Measurements from ENCODE around the gene KCNN3. TPM values are rescaled to one million over a fixed set of nuclear protein-coding genes. Genes with fewer than 3 reads are reported as not detected.

Gene KCNN3
- total and polyA plus RNA-seq, 2 of the 13 experiments (the other 11 are each of a cell fraction or from before 2014, with no cell fraction given): not detected

- TF ChIP-seq ZNF263 (CRISPR knock-in tag; IDR thresholded peaks at IDR 0.05): peak; percentile 81
- no peak for TF ChIP-seq NONO (IDR thresholded peaks at IDR 0.05)
- no peak for TF ChIP-seq NONO (CRISPR knock-in tag; conservative IDR thresholded peaks at IDR 0.05)
- TF ChIP-seq ZNF629 (CRISPR knock-in tag; conservative IDR thresholded peaks at IDR 0.05): peak; percentile 77
- in situ Hi-C loops (cut with HindIII; ENCODE audit: extremely low pct_ligation_motif_present, low pct_unique_long_range_greater_than_20kb) (loop anchor here (10.0 kb wide), 1 partner anchor 88 kb away; no protein-coding TSS in a partner anchor), intact Hi-C loops (cut with micrococcal nuclease; ENCODE audit: unreplicated experiment) (no loop called here)
- Histone ChIP-seq H4K20me1 (ENCODE audit: insufficient read depth, low read length) (no peaks in the 10 kb centered on the region), H3K9me3 (ENCODE audit: low read length) (no peaks in the 10 kb centered on the region), H2AFZ (ENCODE audit: low read length) (no peak overlapping the region), H3K4me1 (ENCODE audit: insufficient read depth, low read length) (no peaks in the 10 kb centered on the region), H3K79me2 (ENCODE audit: insufficient read depth, low read length) (no peaks in the 10 kb centered on the region), H3K4me3 (replicated peaks in 1 of 3; ENCODE audit: insufficient read depth in 1 of 3, low read depth in 2 of 3, low read length in 3 of 3) (no peak overlapping the region), H3K36me3 (replicated peaks in 1 of 2; ENCODE audit: control insufficient read depth in 1 of 2, insufficient read depth in 2 of 2, low read length in 2 of 2) (no peaks in the 10 kb centered on the region), H3K4me2 (ENCODE audit: low read depth, low read length) (no peak overlapping the region), H3K27ac (ENCODE audit: extremely low read length, insufficient read depth, low read length) (no peak overlapping the region), H3K9ac (ENCODE audit: insufficient read depth, low read depth, low read length) (no peak overlapping the region), H3K27me3 (ENCODE audit: control insufficient read depth in 1 of 2, insufficient read depth in 2 of 2, low read length in 2 of 2) (peaks cover 1 to 48% of the 10 kb centered on the region in 2 experiments; a peak in 3 of 5 replicates)
- no TSS peak for BruUV-seq (replicated peaks)
- FAIRE-seq: no peak
- POLR2A ChIA-PET: no interaction called here
- CTCF ChIA-PET (ENCODE audit: low intra/inter-chr PET ratio, low total read pairs): no interaction called here
- no peak for ATAC-seq
- 35% methylated on average over 12 of the region's 12 CpGs for WGBS (ENCODE audit: low lambda C conversion rate)
- DNase-seq (ENCODE audit: low spot score): no peak
Measured at GRCh38 chr1:154752273-154753030, 117.6 kb downstream of the KCNN3 start.

GRCh38 chr1:154751690-154752089 lies 118.4 kb downstream of the KCNN3 start:
- H3K36me3 ChIP-seq (replicated peaks in 1 of 2; ENCODE audit: control insufficient read depth in 1 of 2, insufficient read depth in 2 of 2, low read length in 2 of 2): no peaks in the 10 kb centered on the region
- no peaks in the 10 kb centered on the region for H3K4me1 ChIP-seq (ENCODE audit: insufficient read depth, low read length)
- WGBS (ENCODE audit: low lambda C conversion rate): 2% methylated on average over 5 of the region's 5 CpGs
- H3K4me3 ChIP-seq (replicated peaks in 1 of 3; ENCODE audit: insufficient read depth in 1 of 3, low read depth in 2 of 3, low read length in 3 of 3): no peak overlapping the region
- no peak overlapping the region for H3K27ac ChIP-seq (ENCODE audit: extremely low read length, insufficient read depth, low read length)
- no peaks in the 10 kb centered on the region for H3K9me3 ChIP-seq (ENCODE audit: low read length)
- no peak for TF ChIP-seq ZNF772 (CRISPR knock-in tag; IDR thresholded peaks at IDR 0.05)
- TF ChIP-seq ZNF609 (CRISPR knock-in tag; IDR thresholded peaks at IDR 0.05; ENCODE audit: borderline replicate concordance): no peak
- TF ChIP-seq CEBPB (IDR thresholded peaks at IDR 0.05; ENCODE audit: borderline replicate concordance, low read depth, low read length): peak; percentile 23; the same call in 1 of the 2 replicates
- no peaks in the 10 kb centered on the region for H3K79me2 ChIP-seq (ENCODE audit: insufficient read depth, low read length)
- FAIRE-seq (no peak), ATAC-seq (no peak), DNase-seq (ENCODE audit: low spot score) (no peak)
- in situ Hi-C loops (cut with HindIII; ENCODE audit: extremely low pct_ligation_motif_present, low pct_unique_long_range_greater_than_20kb) (loop anchor here (10.0 kb wide), 1 partner anchor 87 kb away; no protein-coding TSS in a partner anchor), intact Hi-C loops (cut with micrococcal nuclease; ENCODE audit: unreplicated experiment) (no loop called here)
- ChIA-PET POLR2A (no interaction called here), CTCF (ENCODE audit: low intra/inter-chr PET ratio, low total read pairs) (no interaction called here)
- no peak overlapping the region for H3K9ac ChIP-seq (ENCODE audit: insufficient read depth, low read depth, low read length)
- H3K4me2 ChIP-seq (ENCODE audit: low read depth, low read length): no peak overlapping the region
- peaks cover 1 to 55% of the 10 kb centered on the region in 2 experiments; a peak in 3 of 5 replicates for H3K27me3 ChIP-seq (ENCODE audit: control insufficient read depth in 1 of 2, insufficient read depth in 2 of 2, low read length in 2 of 2)
- no peaks in the 10 kb centered on the region for H4K20me1 ChIP-seq (ENCODE audit: insufficient read depth, low read length)
- H2AFZ ChIP-seq (ENCODE audit: low read length): no peak overlapping the region
- no TSS peak for BruUV-seq (replicated peaks)

Data from HepG2 (cell line).